HepG2 (cell line): Measurements from ENCODE around the gene STX2. TPM values are rescaled to one million over a fixed set of nuclear protein-coding genes. Genes with fewer than 3 reads are reported as not detected.
A peak's percentile ranks its signal among the peaks of the same experiment; 100 is the strongest.

Experiments
- ATAD3A ChIP-seq: sonication (generic); formaldehyde crosslinking; IDR thresholded peaks from 2 replicates; pipeline ENCODE4 v1.4.0; 2020; ENCODE audit warnings: missing genetic modification reagents
- BHLHE40 ChIP-seq: IDR thresholded peaks from 2 replicates; pipeline ENCODE4 v1.6.1; 2011; ENCODE audit warnings: low read length, improper control_type of control experiment
- CHD4 ChIP-seq: fragments of 200-600 bp; sonication (generic); IDR thresholded peaks from 2 replicates; pipeline ENCODE4 v1.7.0; 2017; ENCODE audit warnings: mild to moderate bottlenecking, low read length, borderline replicate concordance
- CREM ChIP-seq, 2 experiments: sonication (generic) in 1 of 2; formaldehyde crosslinking in 1 of 2; IDR thresholded peaks; 2 replicates each; pipeline versions ENCODE4 v1.4.0 to v1.6.1; 2016 to 2020; ENCODE audit warnings: antibody characterized with exemption in 1 of 2, mild to moderate bottlenecking in 1 of 2, missing genetic modification reagents in 1 of 2
- EHMT2 ChIP-seq: fragments of 200-600 bp; sonication (generic); IDR thresholded peaks from 2 replicates; pipeline ENCODE4 v1.7.0; 2017; ENCODE audit warnings: antibody characterized with exemption, low read depth, low read length, borderline replicate concordance
- JDP2 ChIP-seq: sonication (generic); formaldehyde crosslinking; IDR thresholded peaks from 2 replicates; pipeline ENCODE4 v1.8.1; 2022; ENCODE audit warnings: missing genetic modification reagents, borderline replicate concordance
- KAT2B ChIP-seq: fragments of 150-350 bp; IDR thresholded peaks from 2 replicates; pipeline ENCODE4 v1.6.1; 2014; ENCODE audit warnings: low read depth, low read length, borderline replicate concordance
- MAFG ChIP-seq: sonication (generic); formaldehyde crosslinking; IDR thresholded peaks from 2 replicates; pipeline ENCODE4 v1.5.1; 2020; ENCODE audit warnings: mild to moderate bottlenecking, missing genetic modification reagents
- MED13 ChIP-seq: sonication (generic); formaldehyde crosslinking; IDR thresholded peaks from 2 replicates; pipeline ENCODE4 v1.5.0; 2020; ENCODE audit warnings: missing genetic modification reagents
- NR2F6 ChIP-seq, 2 experiments: IDR thresholded peaks; 2 replicates each; pipeline ENCODE4 v1.6.1; 2016; ENCODE audit warnings: antibody characterized with exemption in 1 of 2, mild to moderate bottlenecking in 1 of 2
- PPARG ChIP-seq: conservative IDR thresholded peaks from 2 replicates; pipeline ENCODE4 v1.6.1; 2016; ENCODE audit warnings: missing biosample characterization, missing genetic modification reagents
- RFX3 ChIP-seq: IDR thresholded peaks from 2 replicates; pipeline ENCODE4 v1.6.1; 2016; ENCODE audit warnings: missing biosample characterization, missing genetic modification reagents
- TEAD2 ChIP-seq: sonication (generic); formaldehyde crosslinking; IDR thresholded peaks from 2 replicates; pipeline ENCODE4 v1.9.0; 2021; ENCODE audit warnings: missing genetic modification reagents
- TGIF2 ChIP-seq: IDR thresholded peaks from 2 replicates; pipeline ENCODE4 v1.6.1; 2016; ENCODE audit warnings: control low read depth, missing compliant biosample characterization
- ZC3H4 ChIP-seq: sonication (generic); formaldehyde crosslinking; IDR thresholded peaks from 2 replicates; pipeline ENCODE4 v1.4.0; 2020; ENCODE audit warnings: missing genetic modification reagents, borderline replicate concordance
- ZFP90 ChIP-seq: sonication (generic); formaldehyde crosslinking; IDR thresholded peaks from 2 replicates; pipeline ENCODE4 v1.8.0; 2022; ENCODE audit warnings: missing genetic modification reagents, mild to moderate bottlenecking, inconsistent platforms, borderline replicate concordance
- ZNF251 ChIP-seq: sonication (generic); formaldehyde crosslinking; IDR thresholded peaks from 2 replicates; pipeline ENCODE4 v1.9.0; 2021; ENCODE audit warnings: mild to moderate bottlenecking, missing genetic modification reagents
- ZNF616 ChIP-seq: sonication (generic); formaldehyde crosslinking; IDR thresholded peaks from 2 replicates; pipeline ENCODE4 v1.5.0; 2020; ENCODE audit warnings: low read depth, mild to moderate bottlenecking, missing genetic modification reagents
- polyA plus RNA-seq, 8 experiments: library from polyadenylated mRNA; depleted of rRNA in 3 of 8; stranded (reverse) in 7 of 8; unstranded in 1 of 8; fragments of >200 nt; fragmentation: Illumina TruSeq in 4 of 8; extraction: Trizol in 4 of 8; gene quantifications; 2 replicates each; pipeline versions ENCODE4 v1.2.1 to v1.2.3, GENCODE V29; 2011 to 2016; ENCODE audit warnings: low read depth in 4 of 8, missing spikeins in 1 of 8, mixed read lengths in 1 of 8; ENCODE audit not compliant: insufficient read depth in 1 of 8
- total RNA-seq, 5 experiments: library from RNA; depleted of rRNA; stranded (reverse); fragments of >200 nt; fragmentation: Illumina TruSeq; extraction: Trizol; gene quantifications; 2 replicates each; pipeline ENCODE4 v1.2.3, GENCODE V29; 2016; ENCODE audit warnings: low read depth in 1 of 5
- TF ChIP-seq, protein P1 (sequence below): sonication (generic); formaldehyde crosslinking; IDR thresholded peaks from 2 replicates; pipeline ENCODE4 v1.9.0; 2021; ENCODE audit warnings: missing genetic modification reagents, borderline replicate concordance
- TF ChIP-seq, protein P2 (sequence below): sonication (generic); formaldehyde crosslinking; IDR thresholded peaks from 2 replicates; pipeline ENCODE4 v1.8.0; 2022; ENCODE audit warnings: mild to moderate bottlenecking, missing genetic modification reagents
- TF ChIP-seq, protein P3 (sequence below): sonication (generic); formaldehyde crosslinking; IDR thresholded peaks from 2 replicates; pipeline ENCODE4 v1.9.0; 2022; ENCODE audit warnings: missing genetic modification reagents, mild to moderate bottlenecking, borderline replicate concordance
- TF ChIP-seq, protein P4 (sequence below): sonication (generic); formaldehyde crosslinking; IDR thresholded peaks from 2 replicates; pipeline ENCODE4 v1.8.1; 2023; ENCODE audit warnings: mild to moderate bottlenecking, missing genetic modification reagents
- TF ChIP-seq, protein P5 (sequence below): sonication (generic); formaldehyde crosslinking; IDR thresholded peaks from 2 replicates; pipeline ENCODE4 v1.8.0; 2022; ENCODE audit warnings: low read depth, missing genetic modification reagents

The STX2 gene
- total and polyA plus RNA-seq, 2 of the 13 experiments (the other 11 are each of a cell fraction or from before 2014, with no cell fraction given): 13.4 to 25.1 TPM

DNA sequence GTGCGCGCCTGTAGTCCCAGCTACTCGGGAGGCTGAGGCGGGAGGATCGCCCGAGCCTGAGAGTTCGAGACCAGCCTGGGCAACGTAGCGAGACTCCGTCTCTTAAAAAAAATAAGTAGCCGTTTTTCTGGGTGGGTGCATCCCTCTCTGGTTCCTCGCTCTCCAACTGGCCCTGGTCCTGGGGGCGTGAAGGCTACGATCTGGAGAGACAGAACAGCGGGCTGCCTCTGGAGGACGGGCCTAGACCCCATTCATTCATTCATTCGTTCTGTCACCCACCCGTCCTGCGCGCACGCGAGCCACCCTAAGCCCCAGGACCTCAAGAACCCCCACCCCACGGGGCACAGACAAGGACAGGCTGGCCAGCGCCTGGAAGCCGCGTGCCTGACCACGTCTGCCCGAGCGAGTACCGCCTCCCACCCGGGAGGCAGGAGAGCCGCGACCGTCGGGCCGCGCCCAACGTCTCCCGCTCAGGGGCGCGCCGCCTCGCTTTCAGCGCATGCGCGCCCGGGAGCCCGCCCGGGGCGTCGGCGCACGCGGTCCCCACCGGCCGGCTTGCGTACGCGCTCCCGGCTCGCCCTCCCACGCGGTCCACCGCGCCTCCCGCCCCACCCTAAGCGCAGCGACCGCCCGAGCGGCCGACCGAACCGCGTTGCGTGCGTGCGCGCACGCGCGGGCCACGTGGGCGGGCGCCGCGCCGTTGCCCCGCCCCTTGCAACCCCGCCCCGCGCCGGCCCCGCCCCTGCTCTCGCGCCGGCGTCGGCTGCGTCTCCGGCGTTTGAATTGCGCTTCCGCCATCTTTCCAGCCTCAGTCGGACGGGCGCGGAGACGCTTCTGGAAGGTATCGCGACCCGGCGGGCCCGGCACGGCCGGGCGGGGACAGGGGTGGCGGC lies 32.5 kb upstream of the STX2 start, which contains the start of gene RAN (continued):
- TF ChIP-seq, protein P1, sequence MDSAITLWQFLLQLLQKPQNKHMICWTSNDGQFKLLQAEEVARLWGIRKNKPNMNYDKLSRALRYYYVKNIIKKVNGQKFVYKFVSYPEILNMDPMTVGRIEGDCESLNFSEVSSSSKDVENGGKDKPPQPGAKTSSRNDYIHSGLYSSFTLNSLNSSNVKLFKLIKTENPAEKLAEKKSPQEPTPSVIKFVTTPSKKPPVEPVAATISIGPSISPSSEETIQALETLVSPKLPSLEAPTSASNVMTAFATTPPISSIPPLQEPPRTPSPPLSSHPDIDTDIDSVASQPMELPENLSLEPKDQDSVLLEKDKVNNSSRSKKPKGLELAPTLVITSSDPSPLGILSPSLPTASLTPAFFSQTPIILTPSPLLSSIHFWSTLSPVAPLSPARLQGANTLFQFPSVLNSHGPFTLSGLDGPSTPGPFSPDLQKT (CRISPR knock-in tag): no peak
- TF ChIP-seq RFX3 (CRISPR knock-in tag) (no peak), ZNF251 (no peak), BHLHE40 (peak; percentile 30; the same call in 1 of the 2 replicates), CREM (IDR thresholded peaks at IDR 0.05) (0 out of 2 replicates have a peak, but pooled peaks have one; percentile 24), CREM (CRISPR knock-in tag; IDR thresholded peaks at IDR 0.05) (no peak), KAT2B (no peak), MED13 (peak; percentile 80), MAFG (CRISPR knock-in tag) (no peak), TGIF2 (CRISPR knock-in tag) (peak; percentile 38; the same call in 1 of the 2 replicates), CHD4 (peak; percentile 74), ZFP90 (CRISPR knock-in tag) (peak; percentile 61), PPARG (CRISPR knock-in tag) (no peak), NR2F6 (IDR thresholded peaks at IDR 0.05) (no peak), NR2F6 (CRISPR knock-in tag; IDR thresholded peaks at IDR 0.05) (no peak), ZNF616 (peak; percentile 57; the same call in 1 of the 2 replicates), JDP2 (no peak), TEAD2 (CRISPR knock-in tag) (peak; percentile 77; the same call in 1 of the 2 replicates), EHMT2 (no peak), ATAD3A (CRISPR knock-in tag) (no peak), ZC3H4 (CRISPR knock-in tag) (peak; percentile 55; the same call in 1 of the 2 replicates)
- TF ChIP-seq, protein P2, sequence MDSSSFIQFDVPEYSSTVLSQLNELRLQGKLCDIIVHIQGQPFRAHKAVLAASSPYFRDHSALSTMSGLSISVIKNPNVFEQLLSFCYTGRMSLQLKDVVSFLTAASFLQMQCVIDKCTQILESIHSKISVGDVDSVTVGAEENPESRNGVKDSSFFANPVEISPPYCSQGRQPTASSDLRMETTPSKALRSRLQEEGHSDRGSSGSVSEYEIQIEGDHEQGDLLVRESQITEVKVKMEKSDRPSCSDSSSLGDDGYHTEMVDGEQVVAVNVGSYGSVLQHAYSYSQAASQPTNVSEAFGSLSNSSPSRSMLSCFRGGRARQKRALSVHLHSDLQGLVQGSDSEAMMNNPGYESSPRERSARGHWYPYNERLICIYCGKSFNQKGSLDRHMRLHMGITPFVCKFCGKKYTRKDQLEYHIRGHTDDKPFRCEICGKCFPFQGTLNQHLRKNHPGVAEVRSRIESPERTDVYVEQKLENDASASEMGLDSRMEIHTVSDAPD: no peak
- TF ChIP-seq, protein P3, sequence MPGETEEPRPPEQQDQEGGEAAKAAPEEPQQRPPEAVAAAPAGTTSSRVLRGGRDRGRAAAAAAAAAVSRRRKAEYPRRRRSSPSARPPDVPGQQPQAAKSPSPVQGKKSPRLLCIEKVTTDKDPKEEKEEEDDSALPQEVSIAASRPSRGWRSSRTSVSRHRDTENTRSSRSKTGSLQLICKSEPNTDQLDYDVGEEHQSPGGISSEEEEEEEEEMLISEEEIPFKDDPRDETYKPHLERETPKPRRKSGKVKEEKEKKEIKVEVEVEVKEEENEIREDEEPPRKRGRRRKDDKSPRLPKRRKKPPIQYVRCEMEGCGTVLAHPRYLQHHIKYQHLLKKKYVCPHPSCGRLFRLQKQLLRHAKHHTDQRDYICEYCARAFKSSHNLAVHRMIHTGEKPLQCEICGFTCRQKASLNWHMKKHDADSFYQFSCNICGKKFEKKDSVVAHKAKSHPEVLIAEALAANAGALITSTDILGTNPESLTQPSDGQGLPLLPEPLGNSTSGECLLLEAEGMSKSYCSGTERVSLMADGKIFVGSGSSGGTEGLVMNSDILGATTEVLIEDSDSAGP (CRISPR knock-in tag): no peak; the same call in 1 of the 2 replicates
- TF ChIP-seq, protein P4, sequence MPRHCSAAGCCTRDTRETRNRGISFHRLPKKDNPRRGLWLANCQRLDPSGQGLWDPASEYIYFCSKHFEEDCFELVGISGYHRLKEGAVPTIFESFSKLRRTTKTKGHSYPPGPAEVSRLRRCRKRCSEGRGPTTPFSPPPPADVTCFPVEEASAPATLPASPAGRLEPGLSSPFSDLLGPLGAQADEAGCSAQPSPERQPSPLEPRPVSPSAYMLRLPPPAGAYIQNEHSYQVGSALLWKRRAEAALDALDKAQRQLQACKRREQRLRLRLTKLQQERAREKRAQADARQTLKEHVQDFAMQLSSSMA (CRISPR knock-in tag): no peak
- TF ChIP-seq, protein P5, sequence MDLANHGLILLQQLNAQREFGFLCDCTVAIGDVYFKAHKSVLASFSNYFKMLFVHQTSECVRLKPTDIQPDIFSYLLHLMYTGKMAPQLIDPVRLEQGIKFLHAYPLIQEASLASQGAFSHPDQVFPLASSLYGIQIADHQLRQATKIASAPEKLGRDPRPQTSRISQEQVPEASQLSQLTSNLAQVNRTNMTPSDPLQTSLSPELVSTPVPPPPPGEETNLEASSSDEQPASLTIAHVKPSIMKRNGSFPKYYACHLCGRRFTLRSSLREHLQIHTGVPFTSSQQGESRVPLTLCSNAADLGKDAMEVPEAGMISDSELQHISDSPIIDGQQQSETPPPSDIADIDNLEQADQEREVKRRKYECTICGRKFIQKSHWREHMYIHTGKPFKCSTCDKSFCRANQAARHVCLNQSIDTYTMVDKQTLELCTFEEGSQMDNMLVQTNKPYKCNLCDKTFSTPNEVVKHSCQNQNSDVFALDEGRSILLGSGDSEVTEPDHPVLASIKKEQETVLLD (CRISPR knock-in tag): peak; percentile 95
